ENCODE measurements around the gene RBM24. TPM values are rescaled to one million over a fixed set of nuclear protein-coding genes. Genes with fewer than 3 reads are reported as not detected.
A peak's percentile ranks its signal among the peaks of the same experiment; 100 is the strongest.

The RBM24 gene
- total and polyA plus RNA-seq, 2 of the 13 experiments (the other 11 are each of a cell fraction or from before 2014, with no cell fraction given) = 1.5 to 14.2 TPM

DNA sequence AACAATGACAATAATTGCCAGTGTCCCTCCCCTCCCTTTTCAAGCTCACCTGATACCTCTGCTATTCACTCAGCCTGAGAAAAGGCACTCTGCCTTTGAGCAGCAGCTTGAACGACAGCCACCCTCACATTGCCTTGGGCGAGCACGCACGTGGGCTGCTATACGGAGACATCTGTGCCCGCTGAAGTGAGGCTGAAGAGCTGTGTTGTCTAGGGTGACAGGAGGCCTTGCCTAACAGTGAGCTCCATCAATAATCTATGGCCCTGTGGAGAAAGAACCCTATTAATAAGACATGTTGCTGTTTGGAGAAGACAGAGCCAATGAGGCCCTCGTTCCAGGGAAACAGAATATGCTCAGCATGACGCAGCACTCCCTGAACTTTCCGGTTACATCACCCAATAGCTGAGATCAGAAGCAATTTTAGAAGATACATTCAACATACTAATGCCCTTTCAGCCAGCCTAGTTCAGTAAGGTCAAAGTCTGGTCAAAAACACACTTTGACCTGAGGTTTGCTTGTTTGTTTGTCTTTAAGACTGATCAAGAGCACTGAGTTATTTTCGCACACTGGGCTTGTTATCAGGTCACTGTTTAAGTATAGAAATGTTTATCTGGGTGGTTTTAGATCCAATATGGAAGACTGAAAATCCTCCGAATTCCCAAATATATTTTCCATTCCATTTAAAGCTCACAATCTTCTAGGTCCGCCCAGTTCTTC, 30.6 kb downstream of the RBM24 start (continued):
- TF ChIP-seq HIC2 (CRISPR knock-in tag; IDR thresholded peaks at IDR 0.05; ENCODE audit: low read depth) (no peak), GFI1 (CRISPR knock-in tag; IDR thresholded peaks at IDR 0.05; ENCODE audit: borderline replicate concordance) (peak; percentile 71), ZNF788 (CRISPR knock-in tag; IDR thresholded peaks at IDR 0.05; ENCODE audit: borderline replicate concordance) (peak; percentile 93), NFIB (CRISPR knock-in tag; IDR thresholded peaks at IDR 0.05; ENCODE audit: borderline replicate concordance) (no peak), AGO1 (IDR thresholded peaks at IDR 0.05; ENCODE audit: low read depth, low read length, poor library complexity, severe bottlenecking) (no peak), ZNF281 (CRISPR knock-in tag; IDR thresholded peaks at IDR 0.05; ENCODE audit: borderline replicate concordance) (peak; percentile 24; the same call in 1 of the 2 replicates), ZNF350 (CRISPR knock-in tag; IDR thresholded peaks at IDR 0.05; ENCODE audit: borderline replicate concordance, low read depth) (peak; percentile 95), ARNTL (CRISPR knock-in tag; IDR thresholded peaks at IDR 0.05) (peak; percentile 93), NCOA2 (CRISPR knock-in tag; IDR thresholded peaks at IDR 0.05) (peak; percentile 90)
- TF ChIP-seq, protein P1, sequence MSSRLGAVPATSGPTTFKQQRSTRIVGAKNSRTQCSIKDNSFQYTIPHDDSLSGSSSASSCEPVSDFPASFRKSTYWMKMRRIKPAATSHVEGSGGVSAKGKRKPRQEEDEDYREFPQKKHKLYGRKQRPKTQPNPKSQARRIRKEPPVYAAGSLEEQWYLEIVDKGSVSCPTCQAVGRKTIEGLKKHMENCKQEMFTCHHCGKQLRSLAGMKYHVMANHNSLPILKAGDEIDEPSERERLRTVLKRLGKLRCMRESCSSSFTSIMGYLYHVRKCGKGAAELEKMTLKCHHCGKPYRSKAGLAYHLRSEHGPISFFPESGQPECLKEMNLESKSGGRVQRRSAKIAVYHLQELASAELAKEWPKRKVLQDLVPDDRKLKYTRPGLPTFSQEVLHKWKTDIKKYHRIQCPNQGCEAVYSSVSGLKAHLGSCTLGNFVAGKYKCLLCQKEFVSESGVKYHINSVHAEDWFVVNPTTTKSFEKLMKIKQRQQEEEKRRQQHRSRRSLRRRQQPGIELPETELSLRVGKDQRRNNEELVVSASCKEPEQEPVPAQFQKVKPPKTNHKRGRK (CRISPR knock-in tag; IDR thresholded peaks at IDR 0.05) = no peak
- TF ChIP-seq, protein P2, sequence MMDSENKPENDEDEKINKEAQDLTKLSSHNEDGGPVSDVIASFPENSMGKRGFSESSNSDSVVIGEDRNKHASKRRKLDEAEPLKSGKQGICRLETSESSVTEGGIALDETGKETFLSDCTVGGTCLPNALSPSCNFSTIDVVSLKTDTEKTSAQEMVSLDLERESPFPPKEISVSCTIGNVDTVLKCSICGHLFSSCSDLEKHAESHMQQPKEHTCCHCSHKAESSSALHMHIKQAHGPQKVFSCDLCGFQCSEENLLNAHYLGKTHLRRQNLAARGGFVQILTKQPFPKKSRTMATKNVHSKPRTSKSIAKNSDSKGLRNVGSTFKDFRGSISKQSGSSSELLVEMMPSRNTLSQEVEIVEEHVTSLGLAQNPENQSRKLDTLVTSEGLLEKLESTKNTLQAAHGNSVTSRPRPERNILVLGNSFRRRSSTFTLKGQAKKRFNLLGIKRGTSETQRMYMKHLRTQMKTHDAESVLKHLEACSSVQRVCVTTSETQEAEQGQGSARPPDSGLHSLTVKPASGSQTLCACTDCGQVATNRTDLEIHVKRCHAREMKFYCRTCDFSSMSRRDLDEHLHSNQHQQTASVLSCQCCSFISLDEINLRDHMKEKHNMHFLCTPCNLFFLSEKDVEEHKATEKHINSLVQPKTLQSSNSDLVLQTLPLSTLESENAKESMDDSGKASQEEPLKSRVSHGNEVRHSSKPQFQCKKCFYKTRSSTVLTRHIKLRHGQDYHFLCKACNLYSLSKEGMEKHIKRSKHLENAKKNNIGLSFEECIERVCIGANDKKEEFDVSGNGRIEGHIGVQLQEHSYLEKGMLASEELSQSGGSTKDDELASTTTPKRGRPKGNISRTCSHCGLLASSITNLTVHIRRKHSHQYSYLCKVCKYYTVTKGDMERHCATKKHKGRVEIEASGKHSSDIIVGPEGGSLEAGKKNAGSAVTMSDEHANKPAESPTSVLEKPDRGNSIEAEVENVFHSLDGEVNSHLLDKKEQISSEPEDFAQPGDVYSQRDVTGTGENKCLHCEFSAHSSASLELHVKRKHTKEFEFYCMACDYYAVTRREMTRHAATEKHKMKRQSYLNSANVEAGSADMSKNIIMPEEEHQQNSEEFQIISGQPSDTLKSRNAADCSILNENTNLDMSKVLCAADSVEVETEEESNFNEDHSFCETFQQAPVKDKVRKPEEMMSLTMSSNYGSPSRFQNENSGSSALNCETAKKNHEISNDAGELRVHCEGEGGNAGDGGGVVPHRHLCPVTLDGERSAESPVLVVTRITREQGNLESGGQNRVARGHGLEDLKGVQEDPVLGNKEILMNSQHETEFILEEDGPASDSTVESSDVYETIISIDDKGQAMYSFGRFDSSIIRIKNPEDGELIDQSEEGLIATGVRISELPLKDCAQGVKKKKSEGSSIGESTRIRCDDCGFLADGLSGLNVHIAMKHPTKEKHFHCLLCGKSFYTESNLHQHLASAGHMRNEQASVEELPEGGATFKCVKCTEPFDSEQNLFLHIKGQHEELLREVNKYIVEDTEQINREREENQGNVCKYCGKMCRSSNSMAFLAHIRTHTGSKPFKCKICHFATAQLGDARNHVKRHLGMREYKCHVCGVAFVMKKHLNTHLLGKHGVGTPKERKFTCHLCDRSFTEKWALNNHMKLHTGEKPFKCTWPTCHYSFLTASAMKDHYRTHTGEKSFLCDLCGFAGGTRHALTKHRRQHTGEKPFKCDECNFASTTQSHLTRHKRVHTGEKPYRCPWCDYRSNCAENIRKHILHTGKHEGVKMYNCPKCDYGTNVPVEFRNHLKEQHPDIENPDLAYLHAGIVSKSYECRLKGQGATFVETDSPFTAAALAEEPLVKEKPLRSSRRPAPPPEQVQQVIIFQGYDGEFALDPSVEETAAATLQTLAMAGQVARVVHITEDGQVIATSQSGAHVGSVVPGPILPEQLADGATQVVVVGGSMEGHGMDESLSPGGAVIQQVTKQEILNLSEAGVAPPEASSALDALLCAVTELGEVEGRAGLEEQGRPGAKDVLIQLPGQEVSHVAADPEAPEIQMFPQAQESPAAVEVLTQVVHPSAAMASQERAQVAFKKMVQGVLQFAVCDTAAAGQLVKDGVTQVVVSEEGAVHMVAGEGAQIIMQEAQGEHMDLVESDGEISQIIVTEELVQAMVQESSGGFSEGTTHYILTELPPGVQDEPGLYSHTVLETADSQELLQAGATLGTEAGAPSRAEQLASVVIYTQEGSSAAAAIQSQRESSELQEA (CRISPR knock-in tag; IDR thresholded peaks at IDR 0.05; ENCODE audit: not compliant biosample characterization) = peak; percentile 70

All from HepG2 (cell line).